AG04449 (cell line): ENCODE measurements around the gene CCDC33.

Source experiments
- CTCF ChIA-PET: fragments of 350-600 bp; formaldehyde crosslinking; extraction: SDS; loops from one replicate; lab custom pipeline; 2021; ENCODE audit warnings: antibody characterized with exemption; lab: Yijun Ruan, JAX
- POLR2A ChIA-PET: fragments of 400-600, 350-600 bp; formaldehyde crosslinking; extraction: SDS; loops from one replicate; lab custom pipeline; 2020; ENCODE audit warnings: antibody characterized with exemption, inconsistent platforms; lab: Yijun Ruan, JAX
- DNase-seq: peaks from one replicate; pipeline ENCODE4 v3.0.0-alpha.2; 2010; ENCODE audit warnings: low read depth, low spot score
- H3K4me3 ChIP-seq: 2 replicates; pipeline ENCODE4 v1.5.1; 2011; ENCODE audit warnings: low read depth, mild to moderate bottlenecking, control low read depth, low read length
- TF ChIP-seq, protein P1 (sequence below): IDR thresholded peaks from one replicate; pipeline ENCODE4 v1.5.1; 2011; ENCODE audit warnings: mild to moderate bottlenecking, moderate library complexity, low read length, control low read depth, inconsistent platforms; ENCODE audit not compliant: insufficient read depth; ENCODE audit errors: missing control alignments

Gene CCDC33

DNA sequence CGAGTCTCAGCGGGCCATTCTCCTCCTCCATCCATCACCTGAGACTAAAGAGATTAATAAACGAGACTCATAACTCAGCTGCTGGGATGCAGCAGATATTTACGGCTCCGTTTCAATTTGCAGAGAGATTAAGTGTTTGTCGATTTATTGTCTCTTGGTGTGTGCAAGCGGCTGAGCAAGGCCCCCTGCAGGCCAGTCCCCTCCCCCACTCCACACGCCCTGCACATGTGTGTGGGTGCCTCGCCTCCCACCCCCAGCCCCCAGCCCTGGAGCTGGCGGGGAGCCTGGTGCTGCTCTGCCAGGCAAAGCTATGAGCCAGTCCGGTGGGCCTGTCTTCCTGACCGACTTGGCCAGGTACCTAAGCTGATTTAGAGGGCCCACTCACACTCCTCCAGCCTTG, 68.3 kb downstream of the CCDC33 start:
- no peak for DNase-seq
- POLR2A ChIA-PET: no interaction called here
- no peak overlapping the region for H3K4me3 ChIP-seq
- TF ChIP-seq, protein P1, sequence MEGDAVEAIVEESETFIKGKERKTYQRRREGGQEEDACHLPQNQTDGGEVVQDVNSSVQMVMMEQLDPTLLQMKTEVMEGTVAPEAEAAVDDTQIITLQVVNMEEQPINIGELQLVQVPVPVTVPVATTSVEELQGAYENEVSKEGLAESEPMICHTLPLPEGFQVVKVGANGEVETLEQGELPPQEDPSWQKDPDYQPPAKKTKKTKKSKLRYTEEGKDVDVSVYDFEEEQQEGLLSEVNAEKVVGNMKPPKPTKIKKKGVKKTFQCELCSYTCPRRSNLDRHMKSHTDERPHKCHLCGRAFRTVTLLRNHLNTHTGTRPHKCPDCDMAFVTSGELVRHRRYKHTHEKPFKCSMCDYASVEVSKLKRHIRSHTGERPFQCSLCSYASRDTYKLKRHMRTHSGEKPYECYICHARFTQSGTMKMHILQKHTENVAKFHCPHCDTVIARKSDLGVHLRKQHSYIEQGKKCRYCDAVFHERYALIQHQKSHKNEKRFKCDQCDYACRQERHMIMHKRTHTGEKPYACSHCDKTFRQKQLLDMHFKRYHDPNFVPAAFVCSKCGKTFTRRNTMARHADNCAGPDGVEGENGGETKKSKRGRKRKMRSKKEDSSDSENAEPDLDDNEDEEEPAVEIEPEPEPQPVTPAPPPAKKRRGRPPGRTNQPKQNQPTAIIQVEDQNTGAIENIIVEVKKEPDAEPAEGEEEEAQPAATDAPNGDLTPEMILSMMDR: no peak
- CTCF ChIA-PET: interaction anchor here (1.0 to 5.8 kb wide), 13 partner anchors 9 to 332 kb away, joined by 3 to 49 read pairs (median 8); no protein-coding TSS in a partner anchor

DNA sequence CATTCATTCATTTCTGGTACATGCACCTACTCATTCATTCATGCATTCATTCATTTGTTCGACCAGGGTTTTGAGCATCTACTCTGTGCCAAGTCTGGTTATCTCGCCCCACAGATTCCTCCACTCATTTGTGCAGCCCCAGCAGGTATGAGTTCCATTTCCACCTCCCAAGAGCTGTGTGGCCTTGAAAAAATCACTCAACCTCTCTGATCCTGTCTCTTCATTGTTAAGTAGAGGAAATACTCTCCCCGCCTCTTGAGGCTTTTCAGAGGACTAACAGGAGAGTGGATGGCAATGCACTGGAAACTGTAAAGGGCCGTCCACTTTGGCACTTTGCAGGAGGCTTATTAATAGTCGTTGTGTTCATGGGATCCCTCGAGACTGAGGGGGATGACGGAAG, 69.6 kb downstream of the CCDC33 start:
- POLR2A ChIA-PET: no interaction called here
- TF ChIP-seq, protein P1: no peak
- CTCF ChIA-PET: interaction anchor here (1.0 to 5.8 kb wide), 5 partner anchors 8 to 185 kb away, joined by 3 to 49 read pairs (median 9); no protein-coding TSS in a partner anchor
- H3K4me3 ChIP-seq: no peak overlapping the region
- DNase-seq: no peak

DNA sequence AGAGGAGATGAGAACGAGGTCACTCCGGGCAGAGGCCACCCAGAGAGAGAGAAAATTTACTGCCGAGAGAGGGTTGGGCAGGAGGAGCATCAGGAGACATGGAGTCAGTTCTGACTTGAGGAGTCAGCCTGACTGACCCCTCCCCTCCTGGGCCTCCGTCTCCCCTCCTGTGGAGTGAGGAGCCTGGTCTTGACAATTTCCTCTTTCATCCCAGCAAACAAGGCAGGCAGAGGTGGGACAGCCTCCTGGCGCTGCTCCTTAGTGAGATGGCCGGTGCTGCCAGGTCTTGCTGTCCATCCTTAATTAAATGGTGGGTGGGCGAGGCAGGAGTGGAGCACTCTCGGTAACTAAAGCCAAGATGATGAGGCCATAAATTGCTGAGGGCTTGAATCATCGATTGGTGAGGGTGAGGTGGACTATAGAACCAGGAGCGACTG, 70.7 kb downstream of the CCDC33 start:
- H3K4me3 ChIP-seq: no peak overlapping the region
- TF ChIP-seq, protein P1: no peak
- CTCF ChIA-PET: interaction anchor here (0.8 to 24.9 kb wide), 22 partner anchors 13 to 968 kb away, joined by 3 to 554 read pairs (median 8); partner anchors contain the start of gene ISLR2
- POLR2A ChIA-PET: no interaction called here
- DNase-seq: no peak

DNA sequence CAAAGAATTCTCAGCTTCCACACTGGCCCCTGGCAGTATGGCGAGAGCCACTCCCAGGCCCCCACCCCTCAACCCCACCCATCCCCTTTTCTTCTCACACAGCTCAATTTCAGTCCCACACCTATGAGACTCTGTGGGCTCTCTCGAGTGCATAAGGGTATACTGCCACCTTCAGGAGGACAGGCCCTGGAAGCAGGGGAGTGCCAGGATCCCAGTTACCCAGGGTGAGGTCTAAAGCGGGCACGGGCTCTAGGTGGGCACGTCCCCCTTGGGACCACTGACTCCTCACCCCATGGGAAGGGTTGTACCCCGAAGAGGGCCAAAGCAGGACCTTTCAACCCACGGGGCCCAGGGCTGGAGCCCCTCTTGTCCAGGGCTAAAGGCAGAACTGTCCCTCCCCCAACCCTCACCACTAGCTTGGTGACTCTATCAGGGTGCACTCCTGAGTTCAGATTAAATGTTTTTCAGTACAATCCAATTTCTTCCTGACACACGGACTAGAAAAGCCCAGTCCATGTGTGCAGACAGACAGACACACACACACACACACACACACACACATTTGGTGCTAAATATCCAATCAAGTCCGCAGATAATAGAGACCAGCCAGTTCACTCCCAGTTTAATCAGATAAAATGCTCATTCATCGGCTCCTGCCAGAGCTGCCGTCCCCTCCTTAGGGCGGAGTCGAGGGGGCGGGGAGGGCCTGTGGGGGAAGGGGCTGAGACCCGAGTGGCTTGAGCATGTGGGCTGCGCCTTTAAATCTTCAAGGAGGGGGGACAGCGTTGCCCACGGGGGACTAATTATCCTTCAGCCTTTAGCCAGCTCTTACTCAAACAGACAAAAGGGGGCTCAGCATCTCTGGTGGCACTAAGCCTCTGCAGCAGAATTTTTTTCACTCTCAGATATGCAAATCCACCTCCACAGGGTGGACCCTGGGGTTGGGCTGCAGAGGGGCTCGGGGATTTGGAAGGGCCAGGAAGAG, 72.0 kb downstream of the CCDC33 start:
- CTCF ChIA-PET: interaction anchor here (0.6 to 24.9 kb wide), 51 partner anchors 9 to 967 kb away, joined by 3 to 554 read pairs (median 5); partner anchors contain the start of gene ISLR2
- POLR2A ChIA-PET: no interaction called here
- H3K4me3 ChIP-seq: no peak overlapping the region
- DNase-seq: no peak
- TF ChIP-seq, protein P1: peak; percentile 88

DNA sequence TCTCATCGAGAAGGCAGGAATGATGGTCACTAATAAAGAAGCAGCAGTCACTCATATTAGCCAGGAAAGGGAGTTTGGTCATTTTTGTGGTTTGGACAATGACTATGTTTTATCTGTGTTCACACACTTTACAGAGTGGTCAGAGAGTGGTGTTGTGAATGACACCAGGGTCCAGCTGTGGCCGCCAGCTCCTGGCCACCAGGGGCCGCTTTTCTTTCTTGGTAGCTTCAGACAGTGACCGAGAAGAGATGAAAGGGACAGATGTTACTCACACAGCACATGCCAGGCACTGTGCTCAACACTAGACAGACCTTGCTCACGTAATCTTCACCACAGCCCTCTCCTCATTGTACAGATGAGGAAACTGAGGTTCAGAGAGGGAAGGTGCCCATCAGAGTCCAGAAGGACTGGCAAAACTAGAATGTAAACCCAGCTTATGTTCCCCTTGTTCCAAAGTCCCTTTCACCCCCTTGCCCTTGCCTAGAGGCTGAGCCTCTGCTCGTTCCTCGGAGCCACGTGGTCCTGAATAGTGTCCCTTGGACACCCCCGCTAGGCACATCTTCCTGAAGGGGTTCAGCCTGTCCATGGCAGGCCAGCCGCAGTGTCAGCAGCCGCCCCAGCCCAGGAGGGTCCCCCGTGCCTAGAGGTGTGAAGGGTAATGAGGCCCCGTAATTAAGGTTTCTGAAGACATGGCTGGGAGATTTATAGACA, 75.8 kb downstream of the CCDC33 start:
- DNase-seq: no peak
- no peak overlapping the region for H3K4me3 ChIP-seq
- ChIA-PET POLR2A (no interaction called here), CTCF (interaction anchor here (0.7 to 24.9 kb wide), 15 partner anchors 7 to 963 kb away, joined by 3 to 554 read pairs (median 4); partner anchors contain the start of genes ISLR2 and STRA6)
- TF ChIP-seq, protein P1: peak; percentile 59
